A549 treated with RU486 at 1 μM for 4 hours (cell line): ENCODE data around the gene BICD2. TPM values are rescaled to one million over a fixed set of nuclear protein-coding genes. Genes with fewer than 3 reads are reported as not detected.

Source experiments
- total RNA-seq: library from RNA; stranded (reverse); fragments of 200-300 nt; extraction: Qiagen RNA extraction; gene quantifications from 5 replicates; pipeline ENCODE4 v1.2.3, GENCODE V29; 2022; ENCODE audit warnings: low read depth

Gene BICD2
- 23.4 to 35.0 TPM (median 33.8 TPM) in 5 replicates for total RNA-seq

DNA sequence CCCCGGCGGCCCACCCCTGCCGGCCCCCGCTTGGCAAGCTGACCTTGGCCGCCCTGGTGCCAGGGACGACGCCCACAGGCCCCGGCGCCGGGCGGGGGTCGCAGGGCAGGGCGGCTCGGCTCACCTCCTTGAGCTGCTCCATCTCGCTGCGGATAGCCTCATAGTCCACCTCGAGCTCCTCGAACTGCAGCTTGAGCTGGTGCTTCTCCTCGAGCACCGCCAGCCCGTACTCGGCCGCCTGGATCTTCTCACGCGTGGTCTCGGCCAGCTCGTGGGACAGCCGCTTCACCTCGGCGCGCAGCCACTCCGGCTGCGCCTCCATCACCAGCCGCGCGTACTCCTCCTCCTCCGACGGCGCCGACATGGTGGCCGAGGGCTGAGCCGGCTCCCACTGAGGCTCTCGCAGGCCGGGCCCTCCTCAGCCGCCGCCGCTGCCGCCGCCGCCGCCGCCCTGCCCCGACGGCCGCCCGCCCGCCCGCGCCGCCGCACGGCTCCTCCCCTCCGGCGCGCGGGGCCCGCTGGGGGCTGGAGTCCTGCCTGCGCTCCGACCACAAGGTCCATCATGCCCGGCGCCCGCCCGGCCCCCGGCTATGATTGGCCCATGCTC is at the start of gene BICD2:
Gene BICD2 (minus strand): TSS at position 453 of the 607 bp plus-strand sequence. CDS start 89 bp downstream, at position 364.

GRCh38 chr9:92669890-92670708 is 94.5 kb downstream of the BICD2 start, which contains the start of gene IPPK:
TSS of gene IPPK (minus strand) at chr9:92670131. CDS start at chr9:92669988, 143 bp downstream.

Other genes with a start within 250 kb of the BICD2 start
- 0.07 to 0.26 TPM (median 0.21 TPM) in 5 replicates for gene ECM2, start 228.8 kb downstream of the BICD2 start, total RNA-seq
- 12.3 to 16.3 TPM (median 12.9 TPM) in 5 replicates for gene IPPK, start 94.7 kb downstream of the BICD2 start, total RNA-seq
- gene ZNF484, start 113.2 kb upstream of the BICD2 start, total RNA-seq: 1.4 to 3.3 TPM (median 2.0 TPM) in 5 replicates
- 0.09 to 0.24 TPM (median 0.18 TPM) in 5 replicates for gene FGD3, start 182.7 kb upstream of the BICD2 start, total RNA-seq